GM21528 (cell line): ENCODE data around the gene ZIC3.
"Not testable (repeated sequence)": the region's sequence is repeated elsewhere in the genome, so short reads cannot be mapped to it uniquely, and the experiment has no call there.

Experiments used
- ATAC-seq: cut with Tn5 transposase; IDR thresholded peaks from one replicate; pipeline ENCODE4 v1.9.1; 2021; ENCODE audit warnings: mild to moderate bottlenecking, moderate library complexity; ENCODE audit not compliant: unreplicated experiment, low FRiP score

Gene ZIC3

GRCh38 chrX:137565921-137566745 is at the start of gene ZIC3:
Gene ZIC3 (plus strand): TSS chrX:137566127. CDS start chrX:137566692, 565 bp downstream.
- no peak for ATAC-seq

- ATAC-seq, result no peak
Measured at GRCh38 chrX:137519459-137519858, 46.5 kb upstream of the ZIC3 start.

GRCh38 chrX:137545711-137546651 is 19.9 kb upstream of the ZIC3 start:
- ATAC-seq, result no peak

- no peak for ATAC-seq
Measured at GRCh38 chrX:137547291-137547690, 18.6 kb upstream of the ZIC3 start.

DNA sequence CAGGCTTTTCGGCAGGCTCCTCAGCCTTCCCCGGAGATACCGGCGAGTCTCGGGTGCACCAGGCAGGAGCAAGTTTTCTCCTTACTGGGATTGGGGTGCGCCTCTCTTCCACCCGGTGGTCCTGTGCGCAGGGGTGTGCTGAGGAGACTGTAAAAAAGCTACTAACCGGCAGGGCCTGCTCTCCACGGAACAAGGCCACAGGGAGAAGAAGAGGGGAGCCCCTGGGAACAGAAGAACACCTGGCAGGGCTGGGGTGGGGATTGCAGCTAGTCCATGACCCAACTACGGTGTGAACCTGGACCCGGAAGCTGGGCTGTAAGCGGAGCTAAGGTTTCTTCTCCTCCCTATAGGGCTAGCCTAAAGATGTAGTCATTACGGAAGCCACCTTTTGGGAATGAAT is 17.7 kb upstream of the ZIC3 start:
- ATAC-seq, result no peak

- no peak for ATAC-seq
Measured at GRCh38 chrX:137549073-137549472, 16.9 kb upstream of the ZIC3 start.

DNA sequence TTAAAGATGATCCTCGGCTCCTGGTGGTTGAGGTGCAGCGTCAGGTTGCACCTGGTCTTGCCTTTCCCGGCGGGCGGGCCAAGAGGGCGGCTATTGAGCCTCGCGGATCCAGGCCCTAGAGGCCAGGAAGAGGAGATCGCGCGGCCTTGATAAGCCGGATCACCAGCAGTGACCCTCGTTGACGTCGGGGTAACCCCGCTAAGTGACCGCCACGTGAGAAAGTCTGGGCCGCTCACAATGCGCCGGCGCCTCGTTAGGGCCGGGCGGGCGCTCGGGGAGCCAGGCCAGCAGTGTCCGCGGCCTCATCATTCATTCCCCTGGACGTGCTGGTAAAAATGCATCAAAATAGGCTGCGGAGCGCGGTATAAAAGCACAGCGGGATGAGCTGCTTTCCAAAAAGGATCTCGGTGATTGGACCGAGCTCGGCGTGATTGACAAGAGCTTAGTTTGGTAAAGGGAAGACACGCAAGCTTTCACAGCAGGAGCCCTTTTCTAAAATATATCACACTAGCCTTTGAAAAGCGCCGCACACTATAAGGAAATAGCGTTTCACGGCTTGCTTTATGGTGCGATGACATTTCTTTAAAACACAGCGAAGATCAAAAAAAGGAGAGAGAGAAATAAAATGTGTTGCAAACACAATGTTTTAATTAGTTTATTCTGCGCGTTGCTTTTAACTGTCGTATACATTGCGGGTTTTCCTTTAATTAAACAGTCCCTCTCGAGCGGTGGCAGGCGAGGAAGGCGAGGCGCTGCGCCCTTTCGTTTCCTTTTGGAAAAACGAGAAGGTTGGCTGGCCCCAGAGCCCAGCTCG is 15.9 kb upstream of the ZIC3 start:
- ATAC-seq, result no peak

- ATAC-seq, result no peak
Measured at GRCh38 chrX:137550665-137551261, 15.2 kb upstream of the ZIC3 start.

- ATAC-seq, result not testable (repeated sequence)
Measured at GRCh38 chrX:137552098-137552497, 13.8 kb upstream of the ZIC3 start.

GRCh38 chrX:137562096-137562495 is 3.8 kb upstream of the ZIC3 start:
- no peak for ATAC-seq

- no peak for ATAC-seq
Measured at GRCh38 chrX:137563681-137564651, 2.0 kb upstream of the ZIC3 start.

DNA sequence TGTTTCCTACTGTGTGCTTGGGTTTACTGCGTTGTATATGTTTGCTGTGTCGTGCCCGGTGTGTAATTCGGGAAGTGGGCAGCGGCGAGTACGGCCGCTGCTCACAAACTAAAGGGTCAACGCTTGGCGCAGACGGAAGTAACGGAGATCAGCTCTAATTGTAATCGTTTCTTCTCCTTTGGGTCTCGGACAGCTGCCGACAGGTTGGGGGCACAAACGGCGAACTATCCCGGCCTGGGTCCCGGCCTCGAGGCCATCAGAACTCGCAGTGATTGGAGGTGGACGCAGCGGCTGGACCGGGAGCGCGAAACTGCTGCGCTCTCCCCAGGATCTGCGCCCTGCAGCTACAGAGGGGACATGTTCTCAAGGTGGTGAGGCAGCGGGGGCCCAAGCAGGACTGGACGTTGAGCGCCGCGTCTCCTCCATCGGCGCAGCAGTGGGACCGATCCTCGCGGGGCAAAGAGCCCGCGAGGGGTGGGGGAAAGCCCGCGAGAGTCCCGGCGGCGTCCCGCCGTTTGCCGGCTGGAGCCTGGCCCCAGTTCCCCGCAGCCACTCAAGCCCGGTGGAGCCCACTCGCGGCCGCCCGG is 516 bp upstream of the ZIC3 start:
- ATAC-seq, result no peak

GRCh38 chrX:137566746-137567679 is 1.1 kb downstream of the ZIC3 start:
- ATAC-seq, result no peak

DNA sequence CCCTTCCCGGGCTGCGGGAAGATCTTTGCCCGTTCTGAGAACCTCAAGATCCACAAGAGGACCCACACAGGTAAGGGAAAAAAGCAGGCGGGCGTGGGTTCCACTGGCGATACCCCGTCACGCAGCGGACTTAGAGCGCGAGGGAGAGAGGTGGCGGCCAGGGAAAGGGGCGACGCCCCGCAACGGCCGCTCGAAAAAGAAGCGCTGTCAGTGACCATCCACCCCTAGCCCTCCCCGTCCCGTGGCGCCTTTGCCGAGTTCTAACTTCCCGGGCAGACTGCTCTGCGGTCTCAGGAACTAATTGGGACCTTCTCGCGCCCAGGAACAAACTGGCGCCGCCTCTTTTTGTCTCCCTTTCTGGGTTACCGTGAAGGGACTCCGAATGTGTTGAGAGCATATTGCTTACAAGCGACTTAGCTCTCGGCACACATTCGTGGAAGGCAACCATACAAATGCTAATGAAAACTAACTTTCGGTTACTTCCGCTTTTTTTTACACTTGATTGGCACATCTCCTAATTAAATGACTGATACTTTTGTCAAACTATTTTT is 1.8 kb downstream of the ZIC3 start:
- no peak for ATAC-seq

GRCh38 chrX:137568741-137569469 is 3.0 kb downstream of the ZIC3 start:
- ATAC-seq, result no peak

GRCh38 chrX:137569470-137569891 is 3.6 kb downstream of the ZIC3 start:
- ATAC-seq, result no peak
